Mesendoderm (in vitro differentiated cells): ENCODE results near the gene PCGF6.

Source experiments
- DNase-seq: peaks from one replicate; pipeline ENCODE4 v3.0.0; 2013
- H2AK5ac ChIP-seq: 2 replicates; pipeline ENCODE4 v1.6.1; 2013; ENCODE audit warnings: low read length, inconsistent platforms
- H2BK120ac ChIP-seq: 2 replicates; pipeline ENCODE4 v1.6.1; 2013; ENCODE audit warnings: low read depth, mild to moderate bottlenecking, low read length, moderate library complexity, mixed read lengths
- H2BK15ac ChIP-seq: replicated peaks from 2 replicates; pipeline ENCODE4 v1.6.1; 2013; ENCODE audit warnings: low read depth, mild to moderate bottlenecking, moderate library complexity
- H2BK5ac ChIP-seq: 2 replicates; pipeline ENCODE4 v1.6.1; 2013; ENCODE audit warnings: low read length, inconsistent platforms
- H3K18ac ChIP-seq: 2 replicates; pipeline ENCODE4 v1.6.1; 2013; ENCODE audit warnings: mild to moderate bottlenecking, low read length, mixed read lengths
- H3K23ac ChIP-seq: one replicate; pipeline ENCODE4 v1.6.1; 2013; ENCODE audit warnings: low read length
- H3K27ac ChIP-seq: 2 replicates; pipeline ENCODE4 v1.5.1; 2013; ENCODE audit warnings: low read depth, mild to moderate bottlenecking, inconsistent platforms, low read length, moderate library complexity
- H3K27me3 ChIP-seq: 2 replicates; pipeline ENCODE4 v1.6.1; 2013; ENCODE audit warnings: low read length, control low read depth, mild to moderate bottlenecking, inconsistent platforms; ENCODE audit not compliant: insufficient read depth, poor library complexity
- H3K36me3 ChIP-seq: 2 replicates; pipeline ENCODE4 v1.6.1; 2013; ENCODE audit warnings: low read length, inconsistent platforms; ENCODE audit not compliant: control insufficient read depth, insufficient read depth
- H3K4ac ChIP-seq: one replicate; pipeline ENCODE4 v1.6.1; 2013; ENCODE audit warnings: low read depth, mild to moderate bottlenecking, low read length, moderate library complexity
- H3K4me1 ChIP-seq: 2 replicates; pipeline ENCODE4 v1.6.1; 2013; ENCODE audit warnings: low read depth, low read length, inconsistent platforms; ENCODE audit not compliant: control insufficient read depth
- H3K4me2 ChIP-seq: 2 replicates; pipeline ENCODE4 v1.6.1; 2013; ENCODE audit warnings: low read length
- H3K4me3 ChIP-seq: 2 replicates; pipeline ENCODE4 v1.5.1; 2013; ENCODE audit warnings: mild to moderate bottlenecking, low read length
- H3K56ac ChIP-seq: one replicate; pipeline ENCODE4 v1.6.1; 2013; ENCODE audit warnings: low read length
- H3K79me1 ChIP-seq: 2 replicates; pipeline ENCODE4 v1.6.1; 2013; ENCODE audit warnings: low read length, inconsistent platforms
- H3K79me2 ChIP-seq: 2 replicates; pipeline ENCODE4 v1.6.1; 2013; ENCODE audit warnings: mild to moderate bottlenecking, low read length; ENCODE audit not compliant: control insufficient read depth, insufficient read depth
- H3K9ac ChIP-seq: 2 replicates; pipeline ENCODE4 v1.6.1; 2013; ENCODE audit warnings: low read length, inconsistent platforms
- H4K5ac ChIP-seq: one replicate; pipeline ENCODE4 v1.6.1; 2013; ENCODE audit warnings: low read length
- H4K8ac ChIP-seq: one replicate; pipeline ENCODE4 v1.6.1; 2013; ENCODE audit warnings: low read depth, mild to moderate bottlenecking, control low read depth, low read length, moderate library complexity
- WGBS: extraction: QIAGEN DNeasy Blood & Tissue Kit; methylation state at CpG from one replicate; pipeline ENCODE4 v1.1.7; 2013; ENCODE audit warnings: low lambda C conversion rate, missing lambda C conversion rate; ENCODE audit not compliant: insufficient coverage; ENCODE audit errors: extremely low coverage; 5-methylcytosine and 5-hydroxymethylcytosine counted together

The PCGF6 gene

DNA sequence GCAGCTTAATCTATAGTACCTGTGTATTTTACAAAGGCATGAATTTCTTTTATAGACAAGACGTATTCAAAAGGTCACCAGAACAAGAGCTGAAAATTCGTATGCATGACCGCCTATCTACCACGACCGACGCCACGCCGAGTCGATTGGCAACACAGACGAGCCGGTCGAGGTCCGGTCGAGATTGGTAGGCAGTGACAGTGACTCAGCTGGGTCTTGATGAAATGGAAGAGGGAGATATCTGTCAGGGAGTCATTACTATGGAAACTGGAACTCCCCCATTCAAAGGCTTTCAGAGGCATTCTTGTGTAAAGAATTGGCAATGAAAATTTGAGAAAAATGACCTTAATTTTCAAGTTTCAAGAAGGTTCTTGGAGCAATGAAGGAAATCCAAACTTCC lies 43.2 kb upstream of the PCGF6 start:
- Histone ChIP-seq H3K9ac (no peak overlapping the region), H2BK15ac (no peak overlapping the region), H3K79me1 (peaks cover 10% of the 10 kb centered on the region), H3K27ac (no peak overlapping the region), H3K4ac (no peak overlapping the region), H4K8ac (no peak overlapping the region), H2BK120ac (no peak overlapping the region), H3K79me2 (peaks cover 39% of the 10 kb centered on the region), H3K27me3 (no peaks in the 10 kb centered on the region), H3K4me3 (no peak overlapping the region), H3K36me3 (peaks cover 4% of the 10 kb centered on the region), H2BK5ac (no peak overlapping the region), H4K5ac (no peak overlapping the region), H2AK5ac (no peak overlapping the region), H3K23ac (no peak overlapping the region), H3K18ac (no peak overlapping the region), H3K4me1 (no peaks in the 10 kb centered on the region), H3K4me2 (no peak overlapping the region), H3K56ac (no peak overlapping the region)
- no CpG with 5 or more reads among the region's 14 CpGs for WGBS
- DNase-seq = peak; percentile 8

DNA sequence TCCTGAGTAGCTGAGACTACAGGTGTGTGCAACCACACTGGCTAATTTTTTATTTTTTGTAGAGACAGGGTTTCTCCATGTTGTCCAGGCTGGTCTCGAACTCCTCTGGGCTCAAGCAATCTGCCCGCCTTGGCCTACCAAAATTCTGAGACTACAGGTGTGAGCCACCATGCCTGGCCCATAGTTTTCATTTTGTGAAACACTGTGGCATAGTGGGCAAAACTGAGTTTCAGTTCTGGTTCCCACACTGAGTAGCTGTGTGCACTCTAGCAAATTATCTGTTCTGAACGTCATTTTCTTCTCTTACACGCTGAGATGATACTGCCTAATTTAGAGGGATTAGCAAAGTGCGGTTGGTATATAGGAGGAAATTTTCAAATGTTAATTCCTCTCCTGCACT lies 31.8 kb upstream of the PCGF6 start:
- Histone ChIP-seq H4K8ac (no peak overlapping the region), H2BK5ac (no peak overlapping the region), H3K79me2 (no peaks in the 10 kb centered on the region), H3K18ac (no peak overlapping the region), H3K4ac (no peak overlapping the region), H2BK120ac (no peak overlapping the region), H3K56ac (no peak overlapping the region), H3K27me3 (no peaks in the 10 kb centered on the region), H3K79me1 (no peaks in the 10 kb centered on the region), H3K36me3 (peaks cover 1% of the 10 kb centered on the region), H3K9ac (no peak overlapping the region), H3K23ac (no peak overlapping the region), H2AK5ac (no peak overlapping the region), H2BK15ac (no peak overlapping the region), H3K4me3 (no peak overlapping the region), H3K4me2 (no peak overlapping the region), H4K5ac (no peak overlapping the region), H3K27ac (no peak overlapping the region), H3K4me1 (no peaks in the 10 kb centered on the region)
- WGBS = no CpG with 5 or more reads among the region's 5 CpGs
- no peak for DNase-seq

DNA sequence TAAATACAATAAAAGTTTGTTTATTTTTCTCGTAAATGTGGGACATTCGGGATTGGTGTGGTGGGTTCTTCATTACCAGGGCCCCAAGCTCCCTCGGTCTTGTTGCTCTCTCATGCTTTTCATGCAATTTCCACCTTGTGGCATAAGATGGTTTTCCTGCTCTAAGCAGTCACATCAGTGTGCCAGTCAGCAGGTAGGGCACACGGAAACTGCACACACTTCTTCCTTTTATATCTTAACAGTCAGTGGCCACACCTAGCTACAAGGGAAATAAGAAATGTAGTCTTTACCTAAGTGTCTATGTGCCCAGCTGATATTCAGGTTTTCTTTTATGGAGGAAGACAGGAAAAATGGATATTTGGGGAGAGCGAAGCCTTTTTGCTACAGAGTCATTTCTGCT lies 23.3 kb upstream of the PCGF6 start:
- no peak overlapping the region for H2AK5ac ChIP-seq
- H3K4me3 ChIP-seq = no peak overlapping the region
- H3K36me3 ChIP-seq = peaks cover 2% of the 10 kb centered on the region
- H3K56ac ChIP-seq = no peak overlapping the region
- no peak overlapping the region for H4K5ac ChIP-seq
- H3K4ac ChIP-seq = no peak overlapping the region
- H3K27me3 ChIP-seq = no peaks in the 10 kb centered on the region
- H2BK15ac ChIP-seq = no peak overlapping the region
- no peak overlapping the region for H2BK5ac ChIP-seq
- no peak overlapping the region for H3K18ac ChIP-seq
- no peak overlapping the region for H4K8ac ChIP-seq
- no peak overlapping the region for H3K9ac ChIP-seq
- no CpG with 5 or more reads among the region's 5 CpGs for WGBS
- no peaks in the 10 kb centered on the region for H3K79me1 ChIP-seq
- H3K27ac ChIP-seq = no peak overlapping the region
- no peak for DNase-seq
- no peaks in the 10 kb centered on the region for H3K4me1 ChIP-seq
- H3K79me2 ChIP-seq = no peaks in the 10 kb centered on the region
- H3K23ac ChIP-seq = no peak overlapping the region
- no peak overlapping the region for H2BK120ac ChIP-seq
- no peak overlapping the region for H3K4me2 ChIP-seq

DNA sequence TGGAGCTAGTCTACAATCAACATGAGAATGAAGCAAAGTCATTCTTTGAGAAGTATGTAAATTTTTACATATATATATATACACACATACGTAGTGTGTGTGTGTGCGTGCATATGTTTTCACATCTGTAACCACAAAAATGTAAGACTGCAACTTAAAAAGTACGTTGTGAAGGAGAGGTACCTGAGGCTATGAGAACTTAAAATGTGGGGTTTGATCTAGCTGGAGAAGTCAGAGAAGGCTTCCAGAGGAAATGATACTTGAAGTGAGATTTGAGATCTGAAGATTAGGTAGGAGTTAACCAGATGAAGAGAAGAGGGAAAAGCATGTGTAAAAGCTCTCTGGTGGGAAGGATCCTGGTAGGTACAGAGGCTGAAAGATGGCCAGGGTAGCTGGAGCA lies 22.6 kb upstream of the PCGF6 start:
- H3K9ac ChIP-seq = no peak overlapping the region
- no peak overlapping the region for H3K18ac ChIP-seq
- no peak overlapping the region for H3K27ac ChIP-seq
- WGBS = no CpG with 5 or more reads among the region's 3 CpGs
- H2BK120ac ChIP-seq = no peak overlapping the region
- no peak overlapping the region for H2BK5ac ChIP-seq
- peaks cover 2% of the 10 kb centered on the region for H3K36me3 ChIP-seq
- H3K27me3 ChIP-seq = no peaks in the 10 kb centered on the region
- no peak overlapping the region for H3K56ac ChIP-seq
- H3K23ac ChIP-seq = no peak overlapping the region
- H2BK15ac ChIP-seq = no peak overlapping the region
- H3K79me2 ChIP-seq = no peaks in the 10 kb centered on the region
- no peaks in the 10 kb centered on the region for H3K4me1 ChIP-seq
- no peak overlapping the region for H4K5ac ChIP-seq
- no peaks in the 10 kb centered on the region for H3K79me1 ChIP-seq
- no peak overlapping the region for H3K4me3 ChIP-seq
- H3K4me2 ChIP-seq = no peak overlapping the region
- DNase-seq = no peak
- no peak overlapping the region for H2AK5ac ChIP-seq
- H4K8ac ChIP-seq = no peak overlapping the region
- H3K4ac ChIP-seq = no peak overlapping the region

DNA sequence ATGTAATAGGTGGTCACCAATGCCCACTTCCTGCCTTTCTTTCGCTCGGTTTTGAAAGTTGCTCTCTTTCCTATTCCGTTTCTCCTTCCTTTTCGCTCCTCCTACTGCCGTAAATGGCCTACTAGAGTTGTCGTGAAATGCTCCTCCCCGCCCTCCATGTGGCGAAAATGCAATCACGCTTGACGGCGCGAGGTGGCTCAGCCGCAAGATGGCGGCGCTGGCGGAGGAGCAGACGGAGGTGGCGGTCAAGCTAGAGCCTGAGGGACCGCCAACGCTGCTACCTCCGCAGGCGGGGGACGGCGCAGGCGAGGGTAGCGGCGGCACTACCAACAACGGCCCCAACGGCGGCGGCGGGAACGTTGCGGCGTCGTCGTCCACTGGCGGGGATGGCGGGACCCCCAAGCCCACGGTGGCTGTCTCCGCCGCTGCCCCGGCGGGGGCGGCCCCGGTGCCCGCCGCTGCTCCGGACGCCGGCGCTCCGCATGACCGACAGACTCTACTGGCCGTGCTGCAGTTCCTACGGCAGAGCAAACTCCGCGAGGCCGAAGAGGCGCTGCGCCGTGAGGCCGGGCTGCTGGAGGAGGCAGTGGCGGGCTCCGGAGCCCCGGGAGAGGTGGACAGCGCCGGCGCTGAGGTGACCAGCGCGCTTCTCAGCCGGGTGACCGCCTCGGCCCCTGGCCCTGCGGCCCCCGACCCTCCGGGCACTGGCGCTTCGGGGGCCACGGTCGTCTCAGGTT lies 17.0 kb upstream of the PCGF6 start, which contains the start of gene TAF5:
TSS of gene TAF5 (plus strand) at position 195 of the 737 bp plus-strand sequence. CDS start at position 209, 14 bp downstream.
- Histone ChIP-seq H3K79me1 (no peaks in the 10 kb centered on the region), H4K8ac (peak within 1 kb of the TSS; percentile 16), H3K56ac (peak within 1 kb of the TSS; percentile 98), H3K4ac (no peak within 1 kb of the TSS), H3K4me3 (peak within 1 kb of the TSS; percentile 91), H2BK120ac (no peak within 1 kb of the TSS), H3K4me2 (peak within 1 kb of the TSS; percentile 61), H2AK5ac (no peak within 1 kb of the TSS), H3K4me1 (no peaks in the 10 kb centered on the region), H3K27ac (peak within 1 kb of the TSS; percentile 41), H4K5ac (no peak within 1 kb of the TSS), H3K9ac (peak within 1 kb of the TSS; percentile 93), H3K23ac (peak within 1 kb of the TSS; percentile 66), H3K18ac (no peak within 1 kb of the TSS), H2BK5ac (no peak within 1 kb of the TSS), H3K79me2 (no peaks in the 10 kb centered on the region), H3K27me3 (no peaks in the 10 kb centered on the region), H2BK15ac (no peak within 1 kb of the TSS), H3K36me3 (no peaks in the 10 kb centered on the region)
- no CpG with 5 or more reads among the region's 81 CpGs for WGBS
- peak; percentile 98 for DNase-seq

DNA sequence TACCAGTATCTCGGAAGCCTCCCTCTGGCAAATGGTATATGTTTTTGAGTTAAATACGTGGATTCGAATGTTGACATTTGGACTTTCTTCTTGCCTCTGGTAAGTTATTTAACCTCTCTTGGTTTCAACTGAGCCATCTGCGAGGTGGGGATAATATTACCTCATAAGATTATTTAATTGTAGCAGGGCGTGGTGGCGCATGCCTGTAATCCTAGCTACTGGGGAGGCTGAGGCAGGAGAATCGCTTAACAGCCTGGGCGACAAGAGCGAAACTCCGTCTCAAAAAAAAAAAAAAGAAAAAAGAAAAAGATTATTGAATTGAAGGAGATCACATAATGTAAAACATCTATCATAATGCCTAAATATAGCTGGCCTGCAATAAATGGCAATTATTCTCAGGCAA lies 16.4 kb upstream of the PCGF6 start:
- Histone ChIP-seq H3K27ac (no peak overlapping the region), H3K36me3 (no peaks in the 10 kb centered on the region)

More for the DNA sequence above, 16.4 kb upstream of the PCGF6 start:
- Histone ChIP-seq H3K56ac (peak overlapping the region; percentile 42), H3K4me1 (no peaks in the 10 kb centered on the region), H2BK5ac (no peak overlapping the region), H2AK5ac (no peak overlapping the region), H2BK120ac (no peak overlapping the region), H3K4me3 (no peak overlapping the region), H3K4me2 (no peak overlapping the region), H2BK15ac (no peak overlapping the region), H3K18ac (no peak overlapping the region), H3K27me3 (no peaks in the 10 kb centered on the region), H3K9ac (peak overlapping the region; percentile 36), H3K79me1 (no peaks in the 10 kb centered on the region), H3K23ac (no peak overlapping the region), H4K8ac (peak overlapping the region; percentile 16), H3K4ac (no peak overlapping the region), H4K5ac (no peak overlapping the region), H3K79me2 (no peaks in the 10 kb centered on the region)
- WGBS = no CpG with 5 or more reads among the region's 10 CpGs
- DNase-seq = no peak
